HG03025 (cell line): ENCODE measurements around the gene AHNAK.
"Not testable (repeated sequence)": the region's sequence is repeated elsewhere in the genome, so short reads cannot be mapped to it uniquely, and the experiment has no call there.

Source experiments
- ATAC-seq: cut with Tn5 transposase; IDR thresholded peaks from one replicate; pipeline ENCODE4 v1.9.1; 2021; ENCODE audit warnings: mild to moderate bottlenecking, moderate library complexity; ENCODE audit not compliant: unreplicated experiment, low FRiP score

AHNAK gene

GRCh38 chr11:62553080-62553838 is 6.7 kb upstream of the AHNAK start:
- ATAC-seq = no peak

DNA sequence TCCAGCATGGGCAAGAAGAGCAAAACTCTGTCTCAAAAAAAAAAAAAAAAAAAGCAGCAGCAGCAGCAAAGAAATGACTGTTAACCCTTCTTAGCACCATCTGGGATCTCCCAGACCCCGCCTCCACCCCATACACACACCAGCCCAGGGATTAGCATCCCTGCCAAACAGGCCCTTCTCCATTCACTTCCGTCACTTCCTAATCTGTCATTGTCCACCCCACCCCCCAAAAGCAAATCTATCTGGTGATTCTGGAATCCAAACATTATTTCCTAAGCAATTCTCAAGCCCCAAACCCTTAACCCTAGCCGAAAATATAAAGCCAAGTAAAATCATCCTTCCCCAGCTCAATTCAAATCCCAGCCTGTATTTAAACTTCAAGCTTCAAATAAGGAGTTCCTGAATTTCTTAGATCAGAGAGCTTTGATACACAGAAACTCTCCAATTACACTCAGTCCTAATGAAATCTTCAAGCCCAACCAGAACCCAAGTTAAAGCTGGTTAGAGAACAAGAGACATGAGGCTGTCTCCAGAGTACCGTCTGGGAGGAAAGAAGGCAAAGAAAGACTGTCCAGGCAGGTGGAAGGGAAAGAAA is 6.0 kb upstream of the AHNAK start:
- no peak for ATAC-seq

DNA sequence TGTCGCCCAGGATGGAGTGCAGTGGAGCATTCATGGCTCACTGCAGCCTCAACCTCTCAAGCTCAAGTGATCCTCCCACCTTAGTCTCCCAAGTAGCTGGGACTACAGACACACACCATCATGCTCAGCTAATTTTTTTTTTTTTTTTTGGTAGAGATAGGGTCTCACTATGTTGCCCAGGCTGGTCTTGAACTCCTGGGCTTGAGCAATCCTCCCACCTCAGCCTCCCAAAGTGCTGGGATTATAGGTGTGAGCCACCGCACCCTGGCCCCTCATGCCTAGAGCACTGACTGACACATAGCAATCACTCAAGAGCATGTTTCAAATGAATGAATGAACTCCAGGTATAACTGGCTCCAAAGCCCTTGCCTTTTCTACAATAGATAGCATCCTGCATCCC is 3.9 kb upstream of the AHNAK start:
- not testable (repeated sequence) for ATAC-seq

GRCh38 chr11:62548545-62549335 is 2.1 kb upstream of the AHNAK start:
- ATAC-seq = no peak

- no peak for ATAC-seq
Measured at GRCh38 chr11:62547691-62548281, 1.2 kb upstream of the AHNAK start.

DNA sequence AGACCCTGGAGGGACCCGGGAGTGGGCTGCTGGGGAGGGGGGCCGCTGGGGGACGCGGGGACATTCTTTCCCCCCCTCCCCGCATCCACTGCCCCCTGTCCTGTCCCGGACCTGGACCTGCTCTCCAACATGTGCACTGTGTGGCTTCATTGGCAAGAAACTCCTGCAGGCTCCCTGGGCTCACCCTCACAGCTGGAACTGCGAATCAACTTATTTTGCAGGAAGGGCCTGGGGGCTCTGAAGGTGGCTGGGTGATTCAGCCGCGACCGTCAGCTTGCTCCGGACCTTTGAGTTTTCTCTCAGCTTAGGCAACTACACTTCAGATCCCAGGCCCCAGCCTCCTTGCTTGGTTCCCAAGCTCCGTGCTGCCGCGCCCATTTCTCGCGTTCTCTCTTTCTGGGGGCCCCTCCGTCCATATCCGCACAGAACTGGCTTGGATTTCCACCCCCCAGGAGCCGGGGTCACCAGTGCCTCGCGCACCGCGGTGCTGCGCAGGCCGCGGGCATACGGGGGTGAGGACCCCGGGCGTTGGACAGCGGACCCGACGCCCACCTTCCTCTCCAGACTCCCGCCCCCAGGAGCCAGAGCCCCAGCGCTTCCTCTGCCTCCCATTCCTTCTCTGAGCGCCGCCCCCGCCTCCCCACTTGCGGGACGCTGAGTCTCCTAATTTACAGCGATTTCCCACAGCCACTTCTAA is 471 bp upstream of the AHNAK start:
- no peak for ATAC-seq

DNA sequence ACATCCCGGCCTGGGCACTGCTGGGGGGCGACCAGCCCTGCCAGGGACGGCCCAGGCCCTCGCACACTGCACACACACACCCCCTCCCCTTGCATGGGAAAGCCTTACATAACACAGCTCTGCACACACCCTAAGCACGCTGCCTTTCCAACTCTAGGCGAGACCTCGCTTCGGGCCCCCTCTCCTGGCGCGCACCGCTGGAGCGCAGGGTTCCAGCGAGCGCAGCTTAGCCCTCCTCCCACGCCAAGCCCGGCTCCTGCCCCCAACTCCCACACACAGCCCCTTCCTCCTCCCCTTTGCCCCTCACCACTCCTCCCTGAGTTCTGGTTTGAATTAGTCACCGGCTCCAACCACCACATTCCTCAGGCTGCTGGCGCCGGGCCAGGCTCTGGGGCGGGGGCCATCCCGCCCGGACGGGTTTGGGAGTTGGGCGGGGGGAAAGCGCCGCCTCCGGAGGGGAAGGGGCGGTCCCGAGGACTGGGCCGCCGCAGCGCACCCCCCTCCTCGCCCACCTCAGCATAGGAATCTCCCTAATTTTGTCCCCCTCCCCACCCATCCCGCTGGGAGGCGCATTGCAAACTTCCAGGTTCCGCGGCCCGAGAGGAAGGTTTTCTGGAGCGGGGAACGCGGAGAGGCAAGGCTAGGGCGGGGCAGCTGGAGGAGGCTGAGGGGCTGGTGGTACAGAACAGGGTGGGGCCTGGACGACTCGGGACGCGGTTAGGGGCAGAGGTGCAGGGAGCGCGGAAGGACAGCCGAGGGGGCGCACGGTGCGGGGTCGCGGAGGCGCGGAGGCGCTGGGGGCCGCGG is 966 bp downstream of the AHNAK start:
- ATAC-seq = no peak

GRCh38 chr11:62544581-62545436 is 1.8 kb downstream of the AHNAK start:
- no peak for ATAC-seq

- no peak for ATAC-seq
Measured at GRCh38 chr11:62543680-62544444, 2.7 kb downstream of the AHNAK start.

GRCh38 chr11:62542750-62543567 is 3.6 kb downstream of the AHNAK start:
- ATAC-seq = no peak

GRCh38 chr11:62542111-62542745 is 4.4 kb downstream of the AHNAK start:
- no peak for ATAC-seq

DNA sequence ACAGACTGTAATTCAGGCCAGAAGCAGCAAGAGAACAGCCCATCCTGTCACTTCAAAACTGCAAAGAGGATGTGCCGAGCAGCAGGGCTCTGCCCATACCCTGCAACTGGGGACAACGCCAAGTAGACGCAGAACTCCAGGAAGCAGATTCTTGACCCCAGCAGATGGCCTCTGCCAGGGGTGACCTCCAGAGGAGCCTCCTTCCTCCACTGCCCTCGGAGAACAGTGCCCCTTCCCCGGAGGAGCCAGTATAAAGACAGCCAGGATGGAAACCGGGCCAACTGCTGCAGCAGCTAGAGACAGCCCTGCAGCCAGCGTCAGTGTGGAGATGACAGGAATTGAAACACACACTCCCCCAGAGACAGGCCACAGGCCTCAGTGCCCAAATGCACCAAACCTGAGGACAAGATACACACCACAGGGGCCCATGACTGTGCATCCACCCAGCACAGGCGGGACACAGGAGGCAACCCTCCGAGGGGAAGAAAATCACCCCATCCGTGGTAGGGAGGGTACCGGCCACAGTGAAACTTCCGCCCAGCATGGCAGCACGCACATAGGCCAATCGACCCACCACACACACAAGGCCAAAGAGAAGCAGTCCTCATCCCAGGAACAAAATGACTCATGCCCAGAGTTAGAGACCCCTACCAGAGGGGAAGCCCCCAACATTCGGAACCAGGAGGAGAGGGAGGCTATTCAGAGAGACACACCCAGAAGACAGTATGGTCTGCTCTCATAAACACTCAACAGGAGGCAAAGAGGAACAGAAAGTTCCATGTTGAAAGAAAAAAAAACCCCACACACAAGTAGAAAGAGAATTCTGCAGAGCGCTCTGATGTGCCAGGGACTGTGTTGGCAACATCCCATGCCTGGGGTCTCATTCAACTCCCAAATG is 5.6 kb downstream of the AHNAK start:
- no peak for ATAC-seq

GRCh38 chr11:62539238-62539925 is 7.2 kb downstream of the AHNAK start:
- no peak for ATAC-seq

DNA sequence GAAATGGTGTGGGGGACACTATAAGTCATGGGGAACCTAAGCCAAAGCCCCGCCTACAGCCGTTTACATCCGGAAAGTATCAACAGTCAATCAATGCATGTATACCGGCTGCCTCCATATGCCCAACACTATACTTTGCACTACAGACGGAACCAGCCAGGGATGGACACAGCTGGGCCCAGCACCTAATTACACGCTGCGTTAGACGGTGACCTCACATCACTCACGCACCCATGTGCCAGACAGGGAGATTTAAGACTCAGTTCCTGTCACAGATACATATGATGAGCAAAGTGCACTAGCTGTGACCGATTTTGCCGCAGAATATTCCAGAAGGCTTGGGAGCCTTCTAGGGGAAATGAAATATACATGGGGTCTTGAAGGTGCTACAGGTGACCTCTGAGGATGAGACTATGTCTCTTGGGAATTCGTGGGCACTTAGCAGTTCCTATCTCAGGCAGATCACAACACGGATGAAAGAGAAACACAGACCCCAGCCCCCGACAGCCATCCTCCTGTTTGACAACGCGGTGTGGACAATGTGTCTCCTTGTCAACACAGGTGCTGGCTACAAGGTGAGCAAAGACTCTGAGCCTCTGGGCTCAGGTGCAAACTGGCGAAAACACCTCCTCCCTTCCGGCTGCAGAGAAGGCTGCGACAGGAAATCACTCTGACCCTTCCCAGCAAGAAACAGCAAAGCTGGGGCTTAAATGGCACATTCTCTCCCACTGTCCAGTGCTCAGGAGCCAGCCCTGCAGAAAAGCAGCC is 8.0 kb downstream of the AHNAK start:
- no peak for ATAC-seq
